Colonic mucosa (tissue), 4 donors: ENCODE data around the gene PRKN. TPM values are rescaled to one million over a fixed set of nuclear protein-coding genes. Genes with fewer than 3 reads are reported as not detected.
"Not testable (repeated sequence)": the region's sequence is repeated elsewhere in the genome, so short reads cannot be mapped to it uniquely, and the experiment has no call there.

Source experiments
- DNase-seq: peaks from one replicate; pipeline ENCODE4 v3.0.0-alpha.2; 2020
- H3K27ac ChIP-seq: fragments of 200-600 bp; one replicate; pipeline ENCODE4 v1.8.0; 2021
- H3K27me3 ChIP-seq: fragments of 200-600 bp; one replicate; pipeline ENCODE4 v1.8.0; 2021
- H3K36me3 ChIP-seq: fragments of 200-600 bp; one replicate; pipeline ENCODE4 v1.8.0; 2021
- H3K4me1 ChIP-seq: fragments of 200-600 bp; one replicate; pipeline ENCODE4 v1.8.0; 2021; ENCODE audit warnings: mild to moderate bottlenecking
- H3K4me3 ChIP-seq: fragments of 200-600 bp; one replicate; pipeline ENCODE4 v1.8.0; 2021
- H3K9ac ChIP-seq, 2 donors: one replicate each; pipeline ENCODE4 v1.7.0; 2013; ENCODE audit warnings: control low read depth in 2 of 2, low read depth in 2 of 2, low read length in 2 of 2
- H3K9me3 ChIP-seq: fragments of 200-600 bp; one replicate; pipeline ENCODE4 v1.8.0; 2021
- CTCF ChIP-seq: fragments of 200-600 bp; IDR thresholded peaks from one replicate; pipeline ENCODE4 v1.8.0; 2022; ENCODE audit warnings: antibody characterized with exemption, mild to moderate bottlenecking
- intact Hi-C: fragments of 100-400 bp; cut with DNase I; formaldehyde crosslinking; loops from one replicate; pipeline ENCODE4 v1.14.1; 2022
- total RNA-seq, 2 donors: library from RNA; stranded (reverse); fragmentation: NEBNext Ultra II Directional in 1 of 2; extraction: Animal tissue kit (Norgen Biotek cat#: 25700) in 1 of 2; gene quantifications; one replicate each; pipeline ENCODE4 v1.2.1, GENCODE V29; 2021
- donor health status: healthy.
- donor health status: DM: no; HTN: no; CAD: no.
- donor health status: DM: no; HTN: no; CAD: no.

The PRKN gene
- total RNA-seq, 2 donors from 2014 or later = 3.7 to 8.1 TPM

GRCh38 chr6:161327360-161327953 lies 1400.1 kb downstream of the PRKN start:
- H3K9me3 ChIP-seq = no peaks in the 10 kb centered on the region
- H3K4me3 ChIP-seq = no peak overlapping the region

GRCh38 chr6:161319231-161319630 lies 1408.3 kb downstream of the PRKN start:
- H3K4me1 ChIP-seq = no peaks in the 10 kb centered on the region
- H3K27ac ChIP-seq = no peak overlapping the region
- intact Hi-C loops = no loop called here
- H3K27me3 ChIP-seq = no peaks in the 10 kb centered on the region
- no peaks in the 10 kb centered on the region for H3K36me3 ChIP-seq
- no peak for TF ChIP-seq CTCF
- H3K4me3 ChIP-seq = no peak overlapping the region
- H3K9me3 ChIP-seq = no peaks in the 10 kb centered on the region
- H3K9ac ChIP-seq = no peak overlapping the region
- no peak for DNase-seq

More at GRCh38 chr6:161327360-161327953, 1400.1 kb downstream of the PRKN start:
- TF ChIP-seq CTCF = no peak
- H3K9ac ChIP-seq = no peak overlapping the region
- no peaks in the 10 kb centered on the region for H3K4me1 ChIP-seq
- H3K27me3 ChIP-seq = no peaks in the 10 kb centered on the region
- intact Hi-C loops = no loop called here
- no peak overlapping the region for H3K27ac ChIP-seq
- no peaks in the 10 kb centered on the region for H3K36me3 ChIP-seq
- no peak for DNase-seq

GRCh38 chr6:161318456-161318855 lies 1409.1 kb downstream of the PRKN start:
- intact Hi-C loops = no loop called here
- Histone ChIP-seq H3K27ac (no peak overlapping the region), H3K9ac (no peak overlapping the region), H3K9me3 (no peaks in the 10 kb centered on the region), H3K4me1 (no peaks in the 10 kb centered on the region), H3K27me3 (no peaks in the 10 kb centered on the region), H3K4me3 (no peak overlapping the region), H3K36me3 (no peaks in the 10 kb centered on the region)
- no peak for TF ChIP-seq CTCF
- DNase-seq = no peak

- no peak overlapping the region for H3K27ac ChIP-seq
- no peaks in the 10 kb centered on the region for H3K36me3 ChIP-seq
- DNase-seq = no peak
- no peak overlapping the region for H3K9ac ChIP-seq
- intact Hi-C loops = no loop called here
- H3K9me3 ChIP-seq = no peaks in the 10 kb centered on the region
- no peak overlapping the region for H3K4me3 ChIP-seq
- TF ChIP-seq CTCF = no peak
- no peaks in the 10 kb centered on the region for H3K4me1 ChIP-seq
- no peaks in the 10 kb centered on the region for H3K27me3 ChIP-seq
These were observed 1411.0 kb downstream of the PRKN start for GRCh38 chr6:161316531-161316930.

GRCh38 chr6:161315246-161315917 lies 1412.2 kb downstream of the PRKN start:
- H3K4me1 ChIP-seq, DNase-seq, H3K9me3 ChIP-seq, H3K36me3 ChIP-seq, intact Hi-C loops, H3K4me3 ChIP-seq, H3K27me3 ChIP-seq, H3K27ac ChIP-seq, H3K9ac ChIP-seq: not testable (repeated sequence)

GRCh38 chr6:161314541-161315245 lies 1412.9 kb downstream of the PRKN start:
- DNase-seq, H3K4me3 ChIP-seq, H3K9me3 ChIP-seq, H3K9ac ChIP-seq, H3K36me3 ChIP-seq, H3K27me3 ChIP-seq, intact Hi-C loops, H3K27ac ChIP-seq, H3K4me1 ChIP-seq: not testable (repeated sequence)
